ENCODE results near the gene MCF2L.

DNA sequence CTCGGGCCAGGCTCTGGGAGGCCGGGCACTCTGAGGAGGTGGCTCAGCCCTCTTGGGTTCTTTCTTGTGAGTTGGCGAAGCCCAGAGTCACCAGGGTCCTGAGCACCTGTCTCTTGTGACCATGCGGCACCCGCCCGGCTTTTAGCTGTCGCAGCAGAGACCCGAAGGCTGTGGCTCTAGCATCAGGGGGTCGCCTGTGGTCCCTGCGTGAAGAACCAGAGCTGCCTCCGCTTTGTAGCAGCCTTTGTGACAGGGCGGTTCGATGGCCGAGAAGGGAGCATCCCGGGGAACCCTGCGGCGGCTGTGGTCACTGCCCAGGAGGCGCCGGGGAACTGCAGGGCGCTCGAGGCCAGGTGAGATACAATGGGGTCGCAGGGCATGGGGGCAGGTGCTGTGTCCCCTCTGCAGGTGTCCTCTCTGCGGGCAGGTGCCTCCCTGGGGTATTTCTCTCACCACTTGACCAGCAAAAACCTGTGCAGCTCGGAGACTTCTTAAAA is 10.4 kb downstream of the MCF2L start:
- TF ChIP-seq, protein P1, sequence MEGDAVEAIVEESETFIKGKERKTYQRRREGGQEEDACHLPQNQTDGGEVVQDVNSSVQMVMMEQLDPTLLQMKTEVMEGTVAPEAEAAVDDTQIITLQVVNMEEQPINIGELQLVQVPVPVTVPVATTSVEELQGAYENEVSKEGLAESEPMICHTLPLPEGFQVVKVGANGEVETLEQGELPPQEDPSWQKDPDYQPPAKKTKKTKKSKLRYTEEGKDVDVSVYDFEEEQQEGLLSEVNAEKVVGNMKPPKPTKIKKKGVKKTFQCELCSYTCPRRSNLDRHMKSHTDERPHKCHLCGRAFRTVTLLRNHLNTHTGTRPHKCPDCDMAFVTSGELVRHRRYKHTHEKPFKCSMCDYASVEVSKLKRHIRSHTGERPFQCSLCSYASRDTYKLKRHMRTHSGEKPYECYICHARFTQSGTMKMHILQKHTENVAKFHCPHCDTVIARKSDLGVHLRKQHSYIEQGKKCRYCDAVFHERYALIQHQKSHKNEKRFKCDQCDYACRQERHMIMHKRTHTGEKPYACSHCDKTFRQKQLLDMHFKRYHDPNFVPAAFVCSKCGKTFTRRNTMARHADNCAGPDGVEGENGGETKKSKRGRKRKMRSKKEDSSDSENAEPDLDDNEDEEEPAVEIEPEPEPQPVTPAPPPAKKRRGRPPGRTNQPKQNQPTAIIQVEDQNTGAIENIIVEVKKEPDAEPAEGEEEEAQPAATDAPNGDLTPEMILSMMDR (IDR thresholded peaks at IDR 0.05): no peak
- TF ChIP-seq EP300 (IDR thresholded peaks at IDR 0.05) (no peak), POLR2A (IDR thresholded peaks at IDR 0.05) (no peak)
